ENCODE data around the gene CNOT6L. TPM values are rescaled to one million over a fixed set of nuclear protein-coding genes. Genes with fewer than 3 reads are reported as not detected.
"Not testable (repeated sequence)": the region's sequence is repeated elsewhere in the genome, so short reads cannot be mapped to it uniquely, and the experiment has no call there.

CNOT6L gene
- polyA plus RNA-seq, 2 of the 4 experiments (the other 2 are of a cell fraction): 5.8 to 8.7 TPM

DNA sequence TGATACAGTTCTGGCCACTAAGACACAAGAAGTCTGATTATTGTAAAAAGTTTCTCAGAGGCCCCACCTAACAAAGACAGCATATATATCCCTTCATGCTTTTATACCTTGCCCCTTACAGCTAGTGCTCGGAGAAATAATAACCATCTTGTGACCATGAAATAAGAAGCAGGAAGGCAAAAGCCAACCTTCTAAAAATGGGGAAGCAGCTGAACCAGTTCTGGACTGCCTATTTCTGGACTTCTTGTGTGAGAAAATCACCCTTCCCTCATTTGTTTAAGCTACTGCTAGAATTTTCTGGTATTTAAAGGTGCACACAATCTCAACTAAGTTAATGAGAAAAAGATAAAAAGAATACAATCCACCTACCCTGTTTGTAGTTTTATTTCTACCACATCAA, 87.5 kb downstream of the CNOT6L start:
- no peak for ATAC-seq
- POLR2A ChIA-PET: no interaction called here

DNA sequence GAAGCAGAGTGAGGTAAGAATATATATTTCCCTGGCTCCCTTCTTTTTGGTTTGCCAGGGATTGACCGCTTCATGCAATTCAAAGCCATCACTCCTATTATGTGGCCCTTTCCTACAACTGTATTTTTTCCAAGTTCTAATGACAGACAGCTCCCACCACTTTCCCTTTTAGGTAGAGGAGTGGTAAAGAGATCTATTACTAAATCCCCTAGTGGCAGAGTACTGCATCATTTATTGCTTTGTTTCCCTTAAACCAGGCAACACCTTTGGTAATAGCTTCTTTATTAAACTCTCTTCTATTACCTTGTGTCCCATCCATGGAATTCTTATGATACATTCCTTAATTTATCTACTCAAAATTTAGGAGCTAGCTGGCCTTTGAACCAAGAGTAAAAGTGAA, 90.7 kb downstream of the CNOT6L start:
- TF ChIP-seq, protein P1, sequence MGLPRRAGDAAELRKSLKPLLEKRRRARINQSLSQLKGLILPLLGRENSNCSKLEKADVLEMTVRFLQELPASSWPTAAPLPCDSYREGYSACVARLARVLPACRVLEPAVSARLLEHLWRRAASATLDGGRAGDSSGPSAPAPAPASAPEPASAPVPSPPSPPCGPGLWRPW (IDR thresholded peaks at IDR 0.05): no peak
- TF ChIP-seq EHMT2 (IDR thresholded peaks at IDR 0.05; ENCODE audit: low read depth) (no peak), HEYL (CRISPR knock-in tag; IDR thresholded peaks at IDR 0.05) (no peak), ZNF302 (CRISPR knock-in tag; IDR thresholded peaks at IDR 0.05) (no peak), CHD2 (IDR thresholded peaks at IDR 0.05; ENCODE audit: low read length, partially characterized antibody) (no peak), TP53 (CRISPR knock-in tag; IDR thresholded peaks at IDR 0.05) (no peak), RNF2 (IDR thresholded peaks at IDR 0.05; ENCODE audit: borderline replicate concordance, low read depth) (no peak), HOXB13 (CRISPR knock-in tag; IDR thresholded peaks at IDR 0.05; ENCODE audit: low read depth) (no peak), CBX8 (IDR thresholded peaks at IDR 0.05) (no peak), HDAC2 (IDR thresholded peaks at IDR 0.05) (no peak), FOSL2 (IDR thresholded peaks at IDR 0.05) (no peak), FOSL2 (CRISPR knock-in tag; IDR thresholded peaks at IDR 0.05) (no peak), JUNB (IDR thresholded peaks at IDR 0.05) (no peak), PHF8 (IDR thresholded peaks at IDR 0.05; ENCODE audit: borderline replicate concordance, low read depth) (no peak), EP300 (IDR thresholded peaks at IDR 0.05) (no peak)
- TF ChIP-seq, protein P2, sequence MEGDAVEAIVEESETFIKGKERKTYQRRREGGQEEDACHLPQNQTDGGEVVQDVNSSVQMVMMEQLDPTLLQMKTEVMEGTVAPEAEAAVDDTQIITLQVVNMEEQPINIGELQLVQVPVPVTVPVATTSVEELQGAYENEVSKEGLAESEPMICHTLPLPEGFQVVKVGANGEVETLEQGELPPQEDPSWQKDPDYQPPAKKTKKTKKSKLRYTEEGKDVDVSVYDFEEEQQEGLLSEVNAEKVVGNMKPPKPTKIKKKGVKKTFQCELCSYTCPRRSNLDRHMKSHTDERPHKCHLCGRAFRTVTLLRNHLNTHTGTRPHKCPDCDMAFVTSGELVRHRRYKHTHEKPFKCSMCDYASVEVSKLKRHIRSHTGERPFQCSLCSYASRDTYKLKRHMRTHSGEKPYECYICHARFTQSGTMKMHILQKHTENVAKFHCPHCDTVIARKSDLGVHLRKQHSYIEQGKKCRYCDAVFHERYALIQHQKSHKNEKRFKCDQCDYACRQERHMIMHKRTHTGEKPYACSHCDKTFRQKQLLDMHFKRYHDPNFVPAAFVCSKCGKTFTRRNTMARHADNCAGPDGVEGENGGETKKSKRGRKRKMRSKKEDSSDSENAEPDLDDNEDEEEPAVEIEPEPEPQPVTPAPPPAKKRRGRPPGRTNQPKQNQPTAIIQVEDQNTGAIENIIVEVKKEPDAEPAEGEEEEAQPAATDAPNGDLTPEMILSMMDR (IDR thresholded peaks at IDR 0.05): no peak
- TF ChIP-seq, protein P3, sequence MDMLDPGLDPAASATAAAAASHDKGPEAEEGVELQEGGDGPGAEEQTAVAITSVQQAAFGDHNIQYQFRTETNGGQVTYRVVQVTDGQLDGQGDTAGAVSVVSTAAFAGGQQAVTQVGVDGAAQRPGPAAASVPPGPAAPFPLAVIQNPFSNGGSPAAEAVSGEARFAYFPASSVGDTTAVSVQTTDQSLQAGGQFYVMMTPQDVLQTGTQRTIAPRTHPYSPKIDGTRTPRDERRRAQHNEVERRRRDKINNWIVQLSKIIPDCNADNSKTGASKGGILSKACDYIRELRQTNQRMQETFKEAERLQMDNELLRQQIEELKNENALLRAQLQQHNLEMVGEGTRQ (IDR thresholded peaks at IDR 0.05): no peak
- POLR2A ChIA-PET: no interaction called here
- CTCF ChIA-PET: interaction anchor here (1.0 kb wide), 1 partner anchor 29 kb away, joined by 5 read pairs; no protein-coding TSS in a partner anchor
- WGBS (ENCODE audit: missing lambda C conversion rate): 84% methylated on average over 1 of the region's 1 CpG
- no peak for FAIRE-seq
- Histone ChIP-seq H3K27ac (no peak overlapping the region), H3K4me1 (no peaks in the 10 kb centered on the region), H3K4me3 (no peak overlapping the region), H3K4me2 (no peak overlapping the region), H3K9me3 (no peaks in the 10 kb centered on the region)
- DNase-seq (ENCODE audit: low read depth in 1 of 2, low spot score in 1 of 2): no peak
- no peak for ATAC-seq

More for the DNA sequence above, 87.5 kb downstream of the CNOT6L start:
- FAIRE-seq: no peak
- no peak overlapping the region for H3K4me2 ChIP-seq
- no peak overlapping the region for H3K27ac ChIP-seq
- TF ChIP-seq HDAC2 (IDR thresholded peaks at IDR 0.05) (no peak), RFX5 (IDR thresholded peaks at IDR 0.05) (no peak), ZFP36 (IDR thresholded peaks at IDR 0.05; ENCODE audit: borderline replicate concordance, partially characterized antibody) (no peak)
- WGBS (ENCODE audit: missing lambda C conversion rate): 100% methylated on average over 1 of the region's 1 CpG
- CTCF ChIA-PET: no interaction called here
- no peaks in the 10 kb centered on the region for H3K9me3 ChIP-seq
- no peak for DNase-seq (ENCODE audit: low read depth in 1 of 2, low spot score in 1 of 2)
- no peaks in the 10 kb centered on the region for H3K4me1 ChIP-seq
- no peak overlapping the region for H3K4me3 ChIP-seq

DNA sequence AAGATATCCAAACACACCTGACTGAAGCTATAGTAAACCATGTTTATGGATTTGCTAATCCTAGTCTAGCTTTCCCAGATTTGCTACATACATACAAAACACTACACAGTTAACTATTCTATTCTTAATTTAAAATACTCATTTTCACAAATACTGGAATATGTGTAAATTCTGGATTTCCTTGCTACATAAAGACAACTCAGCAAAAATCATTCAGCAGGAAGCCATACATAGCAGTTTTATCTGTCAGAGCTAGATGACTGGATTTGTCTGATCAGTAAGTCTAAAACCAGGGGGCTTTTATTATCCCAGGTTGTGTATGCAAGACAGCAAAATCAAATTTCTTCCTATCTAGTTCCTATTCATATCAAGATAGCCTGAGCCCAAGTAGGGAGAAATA, 98.1 kb downstream of the CNOT6L start:
- TF ChIP-seq GATA3 (IDR thresholded peaks at IDR 0.05; ENCODE audit: borderline replicate concordance): no peak
- TF ChIP-seq, protein P3 (IDR thresholded peaks at IDR 0.05): no peak
- TF ChIP-seq CEBPB (IDR thresholded peaks at IDR 0.05): no peak
- TF ChIP-seq MYC (IDR thresholded peaks at IDR 0.05; ENCODE audit: borderline replicate concordance, low read length): no peak
- TF ChIP-seq NPAS2 (CRISPR knock-in tag; IDR thresholded peaks at IDR 0.05; ENCODE audit: borderline replicate concordance): no peak
- TF ChIP-seq HDAC2 (IDR thresholded peaks at IDR 0.05): no peak
- no peak for TF ChIP-seq CHD4 (IDR thresholded peaks at IDR 0.05; ENCODE audit: borderline replicate concordance)
- TF ChIP-seq, protein P4, sequence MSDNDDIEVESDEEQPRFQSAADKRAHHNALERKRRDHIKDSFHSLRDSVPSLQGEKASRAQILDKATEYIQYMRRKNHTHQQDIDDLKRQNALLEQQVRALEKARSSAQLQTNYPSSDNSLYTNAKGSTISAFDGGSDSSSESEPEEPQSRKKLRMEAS (IDR thresholded peaks at IDR 0.05): no peak
- FAIRE-seq (no peak), ATAC-seq (no peak), DNase-seq (ENCODE audit: low read depth in 1 of 2, low spot score in 1 of 2) (no peak)
- Histone ChIP-seq H3K27ac (no peak overlapping the region), H3K4me2 (no peak overlapping the region), H3K4me3 (no peak overlapping the region), H3K4me1 (no peaks in the 10 kb centered on the region), H3K9me3 (no peaks in the 10 kb centered on the region)
- POLR2A ChIA-PET: no interaction called here
- CTCF ChIA-PET: interaction anchor here (0.7 kb wide), 1 partner anchor 258 kb away, joined by 3 read pairs; no protein-coding TSS in a partner anchor

DNA sequence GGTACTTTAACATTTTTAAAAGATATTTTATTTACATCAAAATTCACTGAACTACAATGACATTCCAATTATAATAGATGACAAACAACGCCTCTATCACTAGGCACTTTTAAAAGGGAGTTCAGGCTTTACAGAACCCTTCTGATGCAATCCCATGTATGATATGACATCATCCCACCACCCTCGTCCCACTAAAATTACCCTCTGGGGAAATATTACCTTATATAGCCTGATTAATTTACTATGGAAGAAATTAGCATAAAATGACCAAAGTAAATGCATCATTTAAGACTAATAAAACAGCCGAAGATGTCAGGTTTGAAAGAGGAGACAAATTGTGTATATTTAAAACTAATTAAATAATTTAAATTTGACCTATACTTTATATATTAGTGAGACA, 100.7 kb downstream of the CNOT6L start:
- H3K4me3 ChIP-seq; CTCF ChIA-PET; ATAC-seq; H3K9me3 ChIP-seq; H3K4me2 ChIP-seq; POLR2A ChIA-PET; H3K4me1 ChIP-seq; H3K27ac ChIP-seq; DNase-seq (ENCODE audit: low read depth in 1 of 2, low spot score in 1 of 2): not testable (repeated sequence)
- FAIRE-seq: peak; percentile 65
- 84% methylated on average over 3 of the region's 3 CpGs for WGBS (ENCODE audit: missing lambda C conversion rate)
